WTC11 (cell line): Measurements from ENCODE around the gene CD8B. TPM values are rescaled to one million over a fixed set of nuclear protein-coding genes. Genes with fewer than 3 reads are reported as not detected.

ENCODE experiments used
- ATAC-seq: fragments of 200-7000 bp; cut with Tn5 transposase; 2 replicates; pipeline ENCODE4 v1.10.0; 2021; ENCODE audit warnings: mild to moderate bottlenecking, moderate library complexity
- CTCF ChIA-PET: fragments of 300-600 bp; sonication (Branson Sonifier 250); formaldehyde crosslinking; loops from one replicate; lab custom pipeline; 2021; ENCODE audit warnings: antibody characterized with exemption; lab: Charles Lee
- POLR2A ChIA-PET: fragments of 350-600 bp; sonication (Branson Sonifier 250); formaldehyde crosslinking; loops from one replicate; lab custom pipeline; 2021; ENCODE audit warnings: antibody characterized with exemption; lab: Charles Lee
- DNase-seq: peaks from one replicate; pipeline ENCODE4 v3.0.0; 2021; ENCODE audit warnings: low spot score
- H3K27ac Mint-ChIP-seq: 2 replicates; pipeline ENCODE4 v1.8.0; 2021; ENCODE audit warnings: mixed read lengths
- H3K27me3 Mint-ChIP-seq: 2 replicates; pipeline ENCODE4 v1.8.0; 2021; ENCODE audit warnings: low read depth, mild to moderate bottlenecking, moderate library complexity, mixed read lengths
- H3K36me3 Mint-ChIP-seq: 2 replicates; pipeline ENCODE4 v1.8.0; 2021; ENCODE audit warnings: mixed read lengths
- H3K4me1 Mint-ChIP-seq: 2 replicates; pipeline ENCODE4 v1.8.0; 2022; ENCODE audit warnings: mixed read lengths
- H3K4me3 Mint-ChIP-seq: 2 replicates; pipeline ENCODE4 v1.8.0; 2021; ENCODE audit warnings: mild to moderate bottlenecking, moderate library complexity, mixed read lengths
- H3K9me3 Mint-ChIP-seq: 2 replicates; pipeline ENCODE4 v1.8.0; 2021; ENCODE audit warnings: mixed read lengths
- AR ChIP-seq: fragments of 250-450 bp; sonication (Bioruptor Pico); IDR thresholded peaks from 2 replicates; pipeline ENCODE4 v1.9.0; 2021; ENCODE audit warnings: mild to moderate bottlenecking
- ARID4B ChIP-seq: sonication (generic); formaldehyde crosslinking; IDR thresholded peaks from 2 replicates; pipeline ENCODE4 v1.8.0; 2023; ENCODE audit warnings: missing genetic modification reagents, mild to moderate bottlenecking, borderline replicate concordance
- ATF6 ChIP-seq: sonication (generic); formaldehyde crosslinking; IDR thresholded peaks from 2 replicates; pipeline ENCODE4 v1.8.1; 2023; ENCODE audit warnings: mild to moderate bottlenecking, missing genetic modification reagents
- E2F1 ChIP-seq: sonication (generic); formaldehyde crosslinking; IDR thresholded peaks from 2 replicates; pipeline ENCODE4 v1.8.0; 2022; ENCODE audit warnings: mild to moderate bottlenecking, missing genetic modification reagents
- E2F5 ChIP-seq: sonication (generic); formaldehyde crosslinking; IDR thresholded peaks from 2 replicates; pipeline ENCODE4 v1.8.1; 2022; ENCODE audit warnings: mild to moderate bottlenecking, moderate library complexity, missing genetic modification reagents
- FOXJ3 ChIP-seq: sonication (generic); formaldehyde crosslinking; IDR thresholded peaks from 2 replicates; pipeline ENCODE4 v1.9.0; 2021; ENCODE audit warnings: missing genetic modification reagents, mild to moderate bottlenecking, borderline replicate concordance
- MLX ChIP-seq: sonication (generic); formaldehyde crosslinking; IDR thresholded peaks from 2 replicates; pipeline ENCODE4 v1.8.1; 2023; ENCODE audit warnings: mild to moderate bottlenecking, missing genetic modification reagents, moderate library complexity
- NFATC4 ChIP-seq: fragments of 250-450 bp; sonication (Bioruptor Pico); IDR thresholded peaks from 2 replicates; pipeline ENCODE4 v1.9.0; 2021; ENCODE audit warnings: mild to moderate bottlenecking
- PRDM15 ChIP-seq: sonication (generic); formaldehyde crosslinking; IDR thresholded peaks from 2 replicates; pipeline ENCODE4 v1.8.0; 2022; ENCODE audit warnings: missing genetic modification reagents
- ZNF512 ChIP-seq: sonication (generic); formaldehyde crosslinking; IDR thresholded peaks from 2 replicates; pipeline ENCODE4 v1.8.1; 2022; ENCODE audit warnings: missing genetic modification reagents, borderline replicate concordance
- ZSCAN18 ChIP-seq: fragments of 250-450 bp; sonication (Bioruptor Pico); IDR thresholded peaks from 2 replicates; pipeline ENCODE4 v2.1.2; 2022; ENCODE audit warnings: mild to moderate bottlenecking, moderate library complexity
- total RNA-seq: library from RNA; stranded (reverse); gene quantifications from 3 replicates; pipeline ENCODE4 v1.2.3, GENCODE V29; 2021

CD8B gene
- total RNA-seq, 1 experiment from 2014 or later: 0.70 TPM

- POLR2A ChIA-PET: no interaction called here
- no peak overlapping the region for H3K4me3 Mint-ChIP-seq
- CTCF ChIA-PET: no interaction called here
- H3K4me1 Mint-ChIP-seq: peaks cover 3% of the 10 kb centered on the region
- peaks cover 8% of the 10 kb centered on the region for H3K36me3 Mint-ChIP-seq
- H3K27ac Mint-ChIP-seq: no peak overlapping the region
- TF ChIP-seq MLX (CRISPR knock-in tag): no peak
- no peak for TF ChIP-seq AR (CRISPR knock-in tag)
- TF ChIP-seq E2F5 (CRISPR knock-in tag): no peak
- TF ChIP-seq ZNF512 (CRISPR knock-in tag): no peak
- TF ChIP-seq PRDM15 (CRISPR knock-in tag): no peak
- TF ChIP-seq ATF6 (CRISPR knock-in tag): no peak
- TF ChIP-seq E2F1 (CRISPR knock-in tag): no peak
- no peak for TF ChIP-seq FOXJ3
- ATAC-seq (no peak), DNase-seq (no peak)
- H3K9me3 Mint-ChIP-seq: peaks cover 23% of the 10 kb centered on the region
- H3K27me3 Mint-ChIP-seq: no peaks in the 10 kb centered on the region; the same call in 1 of the 2 replicates
These were observed 38.9 kb downstream of the CD8B start for GRCh38 chr2:86822668-86823345.

- CTCF ChIA-PET: no interaction called here
- no peak for DNase-seq
- H3K4me1 Mint-ChIP-seq: no peaks in the 10 kb centered on the region
- TF ChIP-seq NFATC4 (CRISPR knock-in tag) (no peak), ARID4B (no peak), ZSCAN18 (CRISPR knock-in tag) (no peak)
These were observed 39.8 kb downstream of the CD8B start for GRCh38 chr2:86821842-86822241.

More at GRCh38 chr2:86821842-86822241, 39.8 kb downstream of the CD8B start:
- H3K36me3 Mint-ChIP-seq: peaks cover 8% of the 10 kb centered on the region
- peaks cover 23% of the 10 kb centered on the region for H3K9me3 Mint-ChIP-seq
- H3K4me3 Mint-ChIP-seq: no peak overlapping the region
- no peak for ATAC-seq
- POLR2A ChIA-PET: no interaction called here
- no peaks in the 10 kb centered on the region; the same call in 1 of the 2 replicates for H3K27me3 Mint-ChIP-seq
- no peak overlapping the region for H3K27ac Mint-ChIP-seq
